Activated CD8-positive, alpha-beta memory T cell treated with anti-CD3 and anti-CD28 coated beads, Interleukin-2, amount 50 U/mL, for 24 hours (primary cell): ENCODE measurements around the gene FAM193B.
"Not testable (repeated sequence)": the region's sequence is repeated elsewhere in the genome, so short reads cannot be mapped to it uniquely, and the experiment has no call there.

Source experiments
- DNase-seq: peaks from one replicate; pipeline ENCODE4 v3.0.0-alpha.2; 2020; ENCODE audit errors: extremely low read depth

The FAM193B gene

DNA sequence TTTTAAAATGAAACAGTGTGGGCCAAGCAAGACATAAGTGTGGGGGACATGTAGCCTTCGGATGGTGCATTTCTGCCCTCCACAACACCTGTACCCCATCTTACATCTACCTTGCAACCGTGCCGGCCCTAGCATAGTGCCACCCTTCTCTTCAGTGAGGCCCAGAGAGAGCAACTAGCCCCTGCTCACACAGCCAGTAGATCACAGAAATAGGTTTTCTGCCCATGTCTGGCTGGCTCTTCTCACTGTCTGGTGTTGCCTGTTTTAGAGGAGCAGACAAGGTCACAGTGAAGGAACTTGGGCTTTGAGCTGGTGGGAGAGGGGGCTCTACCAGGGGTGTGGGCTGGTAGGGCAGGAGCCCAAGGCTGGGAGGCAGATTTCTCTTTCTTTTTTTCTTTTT lies 68.1 kb downstream of the FAM193B start:
- no peak for DNase-seq

DNA sequence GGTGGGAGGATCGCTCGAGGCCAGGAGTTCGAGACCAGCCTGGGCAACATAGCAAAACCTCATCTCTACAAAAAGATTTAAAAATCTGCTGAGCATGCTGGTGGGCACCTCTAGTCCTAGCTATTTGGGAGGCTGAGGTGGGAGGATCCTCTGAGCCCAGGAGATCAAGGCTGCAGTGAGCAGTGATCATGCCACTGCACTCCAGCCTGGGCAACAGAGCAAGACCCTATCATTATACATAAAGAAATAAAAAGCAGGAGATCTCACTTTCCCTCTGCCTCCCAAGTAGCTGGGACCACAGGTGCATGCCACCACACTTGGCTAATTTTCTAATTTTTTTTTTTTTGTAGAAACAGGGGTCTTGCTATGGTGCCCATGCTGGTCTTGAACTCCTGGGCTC lies 68.6 kb downstream of the FAM193B start:
- not testable (repeated sequence) for DNase-seq

DNA sequence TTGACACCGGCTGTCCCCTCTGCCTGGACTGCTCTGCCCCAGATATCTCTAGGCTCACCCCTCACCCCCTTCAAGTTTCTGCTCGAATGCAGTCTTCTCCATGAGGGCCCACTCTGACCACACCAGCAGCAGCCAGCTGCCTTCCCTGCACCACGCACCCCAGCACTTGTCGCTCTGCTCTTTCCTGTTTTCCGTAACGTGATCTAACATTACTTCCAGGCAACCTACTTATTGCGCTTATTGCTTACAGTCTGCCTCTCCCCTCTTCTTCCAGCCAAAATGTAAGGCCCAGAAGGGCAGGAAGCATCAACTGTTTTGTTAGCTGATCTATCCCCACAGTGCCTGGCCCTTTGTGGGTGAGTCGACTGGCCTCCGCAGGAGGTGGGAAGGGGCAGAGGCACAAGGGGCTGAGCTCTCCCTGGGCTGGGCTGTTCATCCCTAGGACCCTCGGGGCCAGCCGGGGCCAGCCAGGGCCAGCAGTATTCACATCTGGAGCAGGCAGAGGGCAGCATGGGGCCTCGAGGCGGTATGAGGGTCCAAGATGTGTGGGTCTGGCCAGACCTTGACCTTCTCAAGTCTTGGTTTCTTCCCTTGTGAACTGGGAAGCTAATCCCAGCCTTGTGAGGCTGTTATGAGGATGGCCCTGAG lies 69.3 kb downstream of the FAM193B start:
- DNase-seq: no peak

DNA sequence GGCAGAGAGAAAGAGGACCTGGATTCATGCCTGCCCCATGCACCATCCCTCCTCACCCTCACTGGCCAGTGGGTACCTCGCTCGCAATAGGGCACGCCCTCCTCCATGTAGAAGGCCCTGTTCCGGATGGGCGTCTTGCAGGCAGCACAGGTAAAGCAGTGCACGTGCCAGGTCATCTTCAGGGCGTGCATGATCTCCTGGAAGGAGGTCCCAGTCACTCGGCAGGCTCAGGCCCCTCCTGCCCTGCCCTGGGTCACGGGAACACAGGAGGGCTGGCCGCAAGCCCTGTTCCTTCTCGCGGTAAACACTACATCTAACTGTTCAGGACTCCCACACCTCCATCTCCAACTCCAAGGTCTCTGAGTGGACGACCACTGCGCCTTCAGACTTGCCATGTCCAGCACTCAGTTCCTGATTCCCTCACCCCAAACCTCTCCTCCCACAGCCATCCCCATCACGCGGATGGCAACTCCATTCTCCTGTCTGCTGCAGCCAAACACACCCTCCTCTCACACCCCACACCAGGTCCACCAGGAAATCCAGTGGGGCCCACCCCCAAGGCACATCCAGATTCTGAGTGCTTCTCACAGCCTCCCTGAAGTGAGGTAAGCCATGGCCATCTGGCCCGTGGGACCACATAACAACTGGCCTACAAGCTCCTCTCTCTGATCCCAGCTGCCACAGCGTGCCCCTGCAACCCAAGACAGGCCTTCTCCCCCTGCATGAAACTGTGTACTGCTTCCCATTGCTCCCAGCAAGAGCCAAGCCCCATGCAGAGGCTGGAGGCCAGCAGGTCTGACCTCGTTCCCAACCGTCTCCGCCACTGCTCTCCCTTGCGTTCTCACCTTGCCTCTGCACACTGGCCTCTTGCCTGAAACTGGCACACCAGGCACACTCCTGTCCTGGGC lies 70.1 kb downstream of the FAM193B start:
- no peak for DNase-seq

DNA sequence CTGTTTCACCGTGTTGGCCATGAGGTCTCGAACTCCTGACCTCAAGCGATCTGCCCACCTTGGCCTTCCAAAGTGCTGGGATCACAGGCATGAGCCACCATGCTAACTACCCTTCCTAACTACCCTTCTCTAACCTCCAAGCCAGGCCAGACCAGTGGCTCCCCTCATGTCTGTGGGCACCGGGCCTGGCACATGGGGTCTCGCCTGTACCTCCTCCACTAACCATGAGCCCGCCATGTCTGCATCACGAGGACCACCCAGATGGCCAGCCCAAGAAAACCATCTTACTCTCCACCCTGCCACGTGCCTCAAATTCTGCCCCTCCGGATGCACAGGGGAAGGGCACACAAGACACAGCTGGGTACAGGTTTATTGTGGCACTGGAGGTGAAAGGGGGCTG lies 71.3 kb downstream of the FAM193B start:
- DNase-seq: no peak

DNA sequence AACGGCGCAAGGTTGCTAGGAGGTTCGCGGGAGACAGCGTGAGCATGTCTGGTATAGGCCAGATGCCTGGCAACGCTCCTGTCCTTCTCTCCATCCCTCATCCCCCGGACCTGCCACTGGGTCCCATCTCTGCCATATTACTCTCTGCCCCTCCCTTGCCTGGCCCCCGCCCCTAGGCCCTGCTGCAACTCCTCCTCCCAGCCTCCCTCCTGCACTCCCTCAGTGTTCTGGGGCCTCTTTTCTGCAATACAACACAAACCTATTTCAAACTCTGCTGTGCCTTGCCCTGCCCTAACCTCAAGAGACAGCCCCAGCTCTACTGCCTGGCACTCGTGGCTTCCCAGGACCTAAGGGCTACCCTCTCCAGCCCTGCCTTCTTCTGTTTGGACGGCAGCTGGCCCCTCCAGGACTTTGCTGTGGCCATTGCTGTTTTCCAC lies 72.0 kb downstream of the FAM193B start:
- DNase-seq: no peak

DNA sequence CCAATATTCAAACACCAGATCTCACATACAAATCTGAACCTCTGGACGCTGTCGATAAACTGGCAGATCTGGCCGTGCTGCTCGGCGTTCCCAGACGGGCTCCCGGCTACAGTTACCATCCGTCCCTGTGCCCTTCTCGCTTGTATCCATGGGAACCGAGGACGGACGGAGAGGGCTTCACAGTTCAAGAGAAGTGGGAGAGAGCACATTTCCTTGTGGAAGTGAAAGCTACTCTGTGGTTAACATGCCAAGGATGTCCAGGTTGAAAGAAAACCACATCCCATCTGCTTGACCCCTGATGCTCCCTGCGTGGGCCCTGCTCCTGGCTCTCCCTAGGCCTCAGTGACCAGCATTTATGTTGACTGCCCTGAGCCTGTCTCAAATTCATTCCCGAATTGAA lies 74.6 kb downstream of the FAM193B start:
- DNase-seq: no peak

DNA sequence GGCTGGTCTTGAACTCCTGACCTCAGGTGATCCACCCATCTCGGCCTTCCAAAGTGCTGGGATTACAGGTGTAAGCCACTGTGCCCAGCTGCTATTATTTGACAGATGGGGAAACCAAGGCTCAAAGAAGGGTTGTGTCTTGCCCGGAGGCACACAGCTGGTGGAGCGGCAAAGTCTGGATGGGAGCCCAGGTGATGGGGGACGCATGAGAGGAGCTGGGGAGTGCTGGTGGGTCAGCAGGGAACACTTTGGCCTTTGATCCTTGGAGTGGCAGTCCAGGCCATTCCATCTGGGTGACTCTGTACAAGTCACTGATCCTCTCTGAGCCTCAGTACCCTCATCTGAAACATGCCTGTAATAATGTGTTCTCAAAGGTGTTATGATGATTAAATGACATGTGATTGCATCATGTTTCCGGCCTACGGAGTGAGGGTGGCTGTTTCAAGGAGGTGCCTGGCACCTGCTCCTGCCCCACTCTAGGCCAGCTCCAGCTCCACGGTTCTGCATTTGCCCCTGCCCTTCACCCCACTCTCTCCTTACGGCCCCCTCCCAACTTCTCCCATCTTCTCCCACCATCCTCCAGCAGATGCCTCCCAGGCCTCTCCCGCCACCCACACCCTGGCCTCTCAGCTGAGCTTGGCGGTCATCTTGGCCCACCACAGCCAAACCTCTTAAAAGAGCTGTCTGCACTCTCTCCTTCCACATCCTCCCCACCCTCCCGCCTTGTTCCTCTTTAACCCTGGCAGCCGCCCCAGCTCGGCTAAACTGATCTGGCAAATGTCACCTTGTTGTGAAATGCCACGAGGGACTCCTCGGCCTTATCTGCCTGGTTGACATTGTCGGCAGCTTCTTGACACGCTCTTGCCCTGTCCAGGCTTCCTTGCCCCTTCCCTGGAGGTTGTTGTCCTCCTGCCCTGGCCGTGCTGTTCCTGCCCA lies 75.4 kb downstream of the FAM193B start:
- DNase-seq: no peak

DNA sequence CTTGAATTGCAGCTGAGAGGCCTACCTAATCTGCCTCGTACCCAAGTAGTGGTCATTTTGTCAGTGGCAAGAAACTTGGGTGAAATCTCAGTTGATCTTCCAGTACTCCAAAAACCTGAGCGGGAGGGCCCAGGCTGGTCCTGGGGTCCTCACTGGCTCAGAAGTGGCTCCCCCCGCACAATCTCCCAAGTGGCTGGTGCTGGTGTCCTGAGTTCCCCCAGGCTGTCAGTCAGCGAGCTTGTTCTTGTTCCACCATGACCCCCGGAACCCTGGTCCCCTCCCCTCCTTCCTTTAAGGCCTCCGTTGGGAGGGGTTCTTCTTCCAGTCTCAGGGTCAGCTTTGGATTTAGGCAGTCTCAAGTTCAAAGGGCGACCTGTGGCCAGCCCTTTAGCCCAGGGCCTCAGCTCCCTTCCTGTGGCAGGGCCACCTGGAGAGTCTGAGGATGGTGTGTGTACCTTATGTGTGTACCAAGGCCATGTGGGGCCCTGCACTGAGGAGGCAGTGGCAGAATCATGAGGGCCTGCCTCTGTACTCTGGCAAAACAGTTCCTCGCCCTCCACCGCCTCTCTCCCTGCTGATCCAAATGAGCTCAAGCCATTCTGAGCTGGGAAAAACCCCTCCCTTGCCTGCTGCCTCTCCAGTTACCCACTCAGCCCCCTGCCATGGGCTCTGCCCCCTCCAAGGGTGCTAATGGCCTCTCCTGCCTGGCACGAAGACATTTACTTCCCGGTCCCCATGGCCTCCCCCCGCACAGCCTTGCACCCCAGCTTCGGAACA lies 76.5 kb downstream of the FAM193B start:
- no peak for DNase-seq

DNA sequence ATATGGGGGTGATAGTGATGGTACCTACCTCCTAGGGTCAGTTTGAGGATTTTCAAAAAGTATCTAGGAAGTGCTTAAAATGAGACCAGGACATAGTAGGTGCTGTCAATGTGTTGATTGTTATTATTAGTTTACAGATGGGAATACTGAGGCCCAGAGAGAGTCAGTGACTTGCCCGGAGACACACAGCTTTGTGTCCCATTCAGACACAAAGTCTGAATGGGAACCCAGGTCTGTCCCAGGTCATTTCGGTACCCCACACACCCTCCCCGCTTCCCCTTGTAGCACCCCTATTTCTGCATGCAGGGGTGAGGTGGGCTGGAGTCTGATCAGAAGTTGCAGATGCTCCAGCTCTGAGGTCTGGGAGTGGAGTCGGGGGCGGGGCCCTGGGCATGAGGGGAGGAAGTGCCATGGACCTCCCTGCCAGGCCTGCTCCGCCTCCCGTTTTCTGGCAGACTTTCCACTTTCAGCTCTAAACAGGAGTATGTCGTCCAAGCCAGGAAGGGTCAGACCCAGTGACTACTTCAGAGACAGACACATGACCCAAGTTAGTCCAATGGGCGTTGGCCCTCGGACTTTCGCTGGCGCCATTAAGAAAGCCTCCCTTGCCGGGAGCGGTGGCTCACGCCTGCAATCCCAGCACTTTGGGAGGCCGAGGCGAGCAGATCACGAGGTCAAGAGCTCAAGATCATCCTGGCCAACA lies 77.7 kb downstream of the FAM193B start:
- DNase-seq: no peak

DNA sequence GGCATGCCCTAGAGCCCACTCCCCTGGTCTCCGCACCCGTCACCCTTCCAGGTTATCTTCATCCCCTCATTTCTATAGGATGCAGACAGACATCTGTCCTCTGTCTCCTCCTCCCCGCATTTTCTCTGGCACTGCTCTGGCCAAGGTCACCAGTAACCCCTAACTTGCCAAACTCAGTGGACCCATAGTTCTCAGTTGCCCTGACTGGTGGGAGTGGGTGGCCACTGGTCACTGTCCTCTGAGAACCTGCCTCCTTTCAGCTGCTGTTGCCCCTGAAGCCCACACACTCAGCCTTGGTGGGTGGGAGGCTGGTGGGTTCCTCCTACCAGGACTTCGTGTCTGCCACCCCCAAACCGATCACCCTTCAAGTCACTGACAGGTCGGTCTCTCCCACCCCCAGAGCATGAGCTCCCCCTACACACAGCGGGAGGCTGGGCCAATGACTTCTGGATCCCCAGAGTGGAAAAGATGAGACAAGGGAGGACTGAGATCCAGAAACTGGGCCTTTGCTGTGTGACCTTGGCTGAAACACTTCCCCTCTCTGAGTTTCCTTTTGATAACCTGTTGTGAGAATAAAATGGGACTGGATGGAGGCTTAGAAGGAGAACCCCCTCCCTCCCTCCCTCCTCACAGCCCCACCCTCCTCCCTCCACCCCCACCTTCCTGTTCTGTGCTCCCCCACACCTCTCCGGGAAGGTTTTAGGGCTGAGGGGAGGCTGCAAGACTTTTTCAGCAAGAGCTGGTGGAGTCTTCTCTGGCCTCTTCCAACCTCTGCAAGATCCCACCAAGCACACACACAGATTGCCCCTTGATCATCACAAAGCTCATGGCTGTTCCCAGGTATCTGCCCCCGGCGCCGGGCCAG lies 78.6 kb downstream of the FAM193B start:
- DNase-seq: no peak

DNA sequence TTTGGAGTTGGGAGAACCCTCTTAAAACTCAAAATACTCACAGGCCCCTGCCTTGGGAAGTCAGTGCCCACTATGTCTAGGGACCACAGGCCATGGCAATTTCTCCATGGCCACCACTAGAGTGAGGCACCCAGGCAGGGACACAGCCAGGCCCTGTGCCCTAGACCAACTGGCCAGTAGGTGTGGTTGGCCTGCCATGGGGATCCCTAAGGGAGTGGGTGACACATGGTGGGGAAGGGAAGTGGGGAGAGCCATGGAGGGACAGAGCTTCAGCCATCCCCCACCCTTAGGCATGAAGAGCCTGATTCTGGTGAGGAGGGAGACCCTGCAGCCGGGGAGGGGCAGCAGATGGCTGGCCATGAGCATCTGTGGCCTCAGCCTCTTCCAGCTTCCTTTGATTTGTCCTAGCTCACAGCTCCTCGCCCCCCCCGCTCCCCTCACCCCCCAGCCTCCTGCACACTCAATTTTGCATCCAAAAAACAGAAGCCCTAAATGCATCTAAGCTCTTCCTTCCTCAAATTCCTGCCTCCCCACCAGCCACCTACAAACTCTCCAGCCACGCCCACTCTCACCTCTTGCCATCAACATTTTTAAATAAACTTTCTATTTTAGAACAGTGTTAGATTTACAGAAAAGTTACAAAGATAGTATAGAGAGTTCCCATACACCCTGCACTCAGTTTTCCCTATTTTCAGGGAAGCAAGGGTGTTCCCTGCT lies 79.4 kb downstream of the FAM193B start:
- no peak for DNase-seq

DNA sequence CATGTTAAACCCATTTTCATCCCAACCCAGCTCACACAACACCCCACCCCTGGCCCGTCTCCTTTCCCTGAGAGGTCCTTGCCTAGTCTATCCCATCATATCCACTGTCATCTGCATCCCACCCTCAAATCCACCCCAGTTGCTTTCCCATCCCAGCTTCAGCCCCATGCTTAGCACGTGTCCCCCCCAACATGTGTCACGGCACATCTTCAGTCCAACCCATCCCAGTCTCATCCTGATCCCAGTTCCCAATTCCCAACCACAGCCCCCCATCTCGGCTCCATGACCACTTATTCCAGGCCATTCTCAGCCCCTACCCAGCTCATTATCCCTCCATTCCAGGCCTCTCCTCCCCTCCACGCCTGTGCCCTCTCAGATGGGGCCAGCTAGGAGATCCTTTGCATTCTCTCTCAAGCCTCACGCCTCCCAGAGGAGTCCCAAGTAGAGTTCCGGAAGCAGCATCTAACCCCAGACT lies 80.3 kb downstream of the FAM193B start:
- DNase-seq: no peak

DNA sequence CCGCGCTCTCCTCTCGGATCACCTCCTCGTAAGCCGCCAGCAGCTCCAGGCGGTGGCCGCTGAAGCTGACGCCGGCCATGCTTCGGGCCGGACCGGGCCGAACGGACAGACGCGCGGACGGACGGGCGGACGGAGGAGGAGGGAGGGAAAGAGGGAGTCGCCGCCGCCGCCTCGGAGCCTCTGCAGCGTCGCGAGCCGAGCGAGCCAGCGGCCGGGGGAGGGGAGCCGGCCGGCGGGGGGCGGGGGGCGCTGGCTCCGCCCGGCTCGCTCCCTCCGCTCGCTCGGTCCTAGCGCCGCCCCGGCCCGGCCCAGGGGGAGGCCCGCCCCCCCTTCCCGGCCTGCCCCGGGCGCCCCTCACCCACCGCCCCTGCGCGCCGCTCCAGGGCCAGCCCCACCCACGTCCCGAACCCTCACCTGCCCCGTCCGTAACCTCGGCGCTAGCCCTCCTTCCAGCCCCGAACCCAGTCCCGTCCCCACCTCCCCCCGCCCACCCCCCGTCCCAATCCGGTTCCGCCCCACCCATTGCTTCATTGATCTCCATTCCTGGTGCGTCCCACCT lies 80.8 kb downstream of the FAM193B start, which contains the start of gene DBN1:
TSS of gene DBN1 (minus strand) at position 192 of the 559 bp plus-strand sequence. CDS start at position 79, 113 bp downstream.
- DNase-seq: no peak

DNA sequence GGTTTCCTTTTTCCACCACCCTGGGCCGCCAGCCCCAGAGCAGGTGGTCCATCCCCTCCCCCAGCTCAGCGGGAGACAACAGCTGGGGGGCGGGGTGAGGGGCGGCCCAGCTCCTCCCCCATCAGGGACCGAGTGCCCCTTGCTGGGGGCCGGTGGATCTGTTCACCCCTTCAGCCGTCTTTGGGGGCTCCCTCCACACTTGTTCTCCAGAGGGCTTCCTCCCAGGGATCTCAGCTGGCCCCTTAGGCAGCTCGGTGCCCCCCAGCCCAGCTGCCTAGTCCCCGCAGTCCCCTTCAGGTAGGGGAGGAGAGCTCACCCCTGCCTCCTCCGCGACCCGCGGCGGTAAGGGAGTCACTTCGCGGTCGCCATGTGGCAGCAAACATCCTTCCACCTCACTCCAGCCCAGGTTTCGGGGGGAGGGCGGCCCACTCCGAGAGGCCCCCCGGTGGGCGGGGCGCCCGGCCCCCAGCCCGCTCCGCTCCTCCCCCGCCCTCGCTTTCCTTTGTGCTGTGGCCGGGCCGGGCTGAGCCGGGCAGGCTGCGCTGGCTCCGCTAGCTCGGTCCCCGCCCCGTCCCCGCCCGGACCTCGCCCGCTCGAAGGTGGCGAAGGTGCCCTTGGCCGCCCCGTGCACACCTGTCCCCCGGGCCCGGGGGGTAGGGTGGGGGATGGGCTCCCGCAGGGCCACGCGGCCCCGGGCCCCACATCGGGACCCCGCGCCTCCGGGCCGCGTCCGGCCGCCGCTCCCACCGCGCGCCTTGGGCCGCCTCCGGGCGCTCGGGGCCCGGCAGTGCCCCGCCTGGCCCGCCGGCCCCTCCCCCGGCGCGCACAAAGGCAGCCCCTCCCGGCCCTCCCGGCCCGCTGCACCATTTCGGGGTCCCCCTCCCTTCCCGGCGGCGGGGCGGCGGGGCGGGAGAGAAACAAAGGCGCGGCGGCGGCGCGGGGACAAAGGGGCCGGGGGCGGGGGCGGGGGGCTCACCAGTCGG lies 81.6 kb downstream of the FAM193B start:
- DNase-seq: no peak

DNA sequence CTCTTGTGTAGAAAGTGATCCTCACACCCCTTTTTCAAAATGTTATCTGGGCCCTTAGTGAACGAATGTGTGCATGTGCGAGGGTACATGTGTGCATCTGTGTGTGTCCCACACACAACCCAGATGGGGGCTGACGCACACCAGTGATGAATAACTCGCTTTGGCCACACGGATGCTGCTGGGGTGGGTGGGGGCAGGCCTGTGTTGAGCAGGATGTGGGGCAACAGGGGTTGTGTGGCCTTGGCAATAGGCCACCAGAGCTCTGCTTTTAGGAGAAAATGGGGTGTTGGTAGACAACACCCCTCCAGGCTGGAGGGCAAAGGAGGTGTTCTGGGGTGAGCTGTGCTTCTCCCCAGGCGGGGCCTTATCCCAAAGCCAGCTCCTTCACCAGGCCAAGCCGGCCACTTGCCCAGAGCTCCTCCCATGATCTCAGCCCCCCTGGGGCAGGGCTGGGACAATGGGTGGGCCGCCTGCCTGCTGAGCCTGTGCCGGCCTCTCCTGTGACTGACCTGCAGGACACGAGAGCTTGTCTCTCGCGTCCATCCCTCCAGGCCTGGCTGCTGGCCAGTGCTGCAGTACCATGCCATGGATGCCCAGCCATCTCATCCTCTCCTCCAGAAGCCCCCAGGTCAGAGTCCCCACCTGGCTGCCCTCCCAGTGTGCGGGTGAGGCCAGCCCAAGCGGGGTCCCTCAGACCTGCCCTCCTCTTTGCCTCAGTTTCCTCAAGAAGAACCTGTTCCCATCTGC lies 82.6 kb downstream of the FAM193B start:
- DNase-seq: no peak
